Astrocyte of the cerebellum (primary cell): ENCODE data around the gene TRIM29.

Experiments
- DNase-seq: peaks from one replicate; pipeline ENCODE4 v3.0.0-alpha.2; 2011; ENCODE audit warnings: low read depth
- H3K4me3 ChIP-seq: 2 replicates; pipeline ENCODE4 v1.5.1; 2011; ENCODE audit warnings: mild to moderate bottlenecking, low read depth, low read length, moderate library complexity
- CTCF ChIP-seq: IDR thresholded peaks from 2 replicates; pipeline ENCODE4 v1.5.1; 2012; ENCODE audit warnings: low read length, low read depth, moderate library complexity, mild to moderate bottlenecking; ENCODE audit errors: missing control alignments
- in situ Hi-C: cut with HindIII; loops from 2 replicates; pipeline ENCODE4 v1.10.0; 2017; ENCODE audit warnings: low sequenced_read_pairs

TRIM29 gene

DNA sequence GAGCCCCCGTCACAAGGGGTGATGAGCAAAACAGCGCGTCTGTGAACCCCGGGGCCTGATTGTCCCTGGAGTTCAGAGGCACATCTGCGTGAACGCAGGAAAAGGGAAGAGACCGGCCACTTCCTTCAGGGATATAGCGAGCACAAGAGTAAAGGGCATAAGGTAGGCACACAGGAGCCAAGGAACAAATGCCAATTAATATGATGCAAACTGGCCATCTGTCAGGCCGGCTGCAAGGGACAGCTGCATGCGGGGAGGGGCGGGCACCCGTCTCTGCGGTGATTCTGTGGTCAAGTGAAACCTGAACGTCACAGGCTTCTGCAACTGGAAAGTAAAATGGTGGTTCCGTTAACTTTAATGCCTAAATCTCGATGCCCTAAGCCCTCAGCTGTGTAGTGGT, 64.7 kb downstream of the TRIM29 start:
- in situ Hi-C loops: no loop called here
- TF ChIP-seq CTCF: no peak
- no peak overlapping the region for H3K4me3 ChIP-seq
- no peak for DNase-seq

- no peak for TF ChIP-seq CTCF
- no peak overlapping the region for H3K4me3 ChIP-seq
- in situ Hi-C loops: no loop called here
- DNase-seq: no peak
Observed at GRCh38 chr11:120068114-120068573, 69.8 kb downstream of the TRIM29 start.

- no peak overlapping the region for H3K4me3 ChIP-seq
- no peak for DNase-seq
- in situ Hi-C loops: no loop called here
- TF ChIP-seq CTCF: no peak
Observed at GRCh38 chr11:120067438-120068113, 70.3 kb downstream of the TRIM29 start.

DNA sequence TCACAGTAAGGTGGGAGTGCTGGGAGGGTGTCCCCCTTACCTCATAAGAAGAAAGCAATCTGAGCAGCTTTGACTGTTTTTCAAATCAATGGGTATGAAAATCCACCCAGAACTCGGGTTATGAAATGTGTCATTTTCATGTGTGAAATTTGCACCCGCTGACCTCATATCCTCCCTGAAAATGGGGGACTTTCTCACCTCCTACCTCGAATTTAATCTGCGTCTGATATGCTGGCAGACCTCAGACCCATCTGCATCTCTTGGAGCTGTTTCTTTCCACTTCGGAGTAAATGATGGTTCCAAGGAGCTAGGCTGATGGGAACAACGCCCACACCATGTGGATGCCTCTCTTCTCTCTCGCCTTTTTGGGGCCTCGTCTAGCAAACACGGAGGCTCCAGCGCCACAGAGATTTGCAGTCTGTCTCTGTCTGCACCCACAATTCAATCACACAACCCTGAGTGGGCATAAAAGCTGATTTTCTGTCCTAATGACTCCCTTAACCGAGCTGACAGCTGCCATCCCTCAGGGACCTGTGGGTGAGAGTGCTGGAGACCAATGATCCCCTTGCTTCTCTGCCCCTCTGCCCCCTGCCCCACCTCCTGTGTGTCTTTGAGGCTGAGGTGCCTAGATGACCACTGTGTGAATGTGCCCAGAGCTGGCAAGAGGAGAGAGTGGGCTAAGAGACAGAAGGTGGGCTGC, 71.0 kb downstream of the TRIM29 start:
- DNase-seq: no peak
- no peak for TF ChIP-seq CTCF
- no peak overlapping the region for H3K4me3 ChIP-seq
- in situ Hi-C loops: no loop called here

DNA sequence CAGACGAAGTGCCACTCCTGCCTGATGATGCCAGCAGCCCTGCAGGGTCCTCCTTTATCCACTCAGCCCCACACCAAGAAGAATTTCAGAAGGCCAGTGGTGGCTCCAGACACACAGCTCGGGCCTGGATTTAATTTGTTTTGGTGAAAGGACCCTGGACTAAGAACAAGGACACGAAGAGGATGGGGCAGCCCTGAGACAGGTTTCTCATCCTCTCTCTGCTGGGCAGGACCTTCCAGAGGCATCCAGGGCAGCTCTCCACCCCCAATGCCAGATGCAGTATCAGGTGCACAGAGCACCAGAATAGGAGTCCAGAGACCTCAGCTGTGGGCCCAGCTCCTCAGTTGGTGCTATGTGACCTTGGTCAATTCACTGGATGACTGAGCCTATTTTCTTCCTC, 72.0 kb downstream of the TRIM29 start:
- DNase-seq: no peak
- no peak overlapping the region for H3K4me3 ChIP-seq
- in situ Hi-C loops: no loop called here
- no peak for TF ChIP-seq CTCF

GRCh38 chr11:120065176-120065575, 72.7 kb downstream of the TRIM29 start:
- DNase-seq: no peak
- in situ Hi-C loops: no loop called here
- no peak for TF ChIP-seq CTCF
- no peak overlapping the region for H3K4me3 ChIP-seq
